ENCODE data around the gene ELK4. TPM values are rescaled to one million over a fixed set of nuclear protein-coding genes. Genes with fewer than 3 reads are reported as not detected.
A peak's percentile ranks its signal among the peaks of the same experiment; 100 is the strongest.

Gene ELK4
- total RNA-seq, 1 experiment from 2014 or later, result 122 TPM

DNA sequence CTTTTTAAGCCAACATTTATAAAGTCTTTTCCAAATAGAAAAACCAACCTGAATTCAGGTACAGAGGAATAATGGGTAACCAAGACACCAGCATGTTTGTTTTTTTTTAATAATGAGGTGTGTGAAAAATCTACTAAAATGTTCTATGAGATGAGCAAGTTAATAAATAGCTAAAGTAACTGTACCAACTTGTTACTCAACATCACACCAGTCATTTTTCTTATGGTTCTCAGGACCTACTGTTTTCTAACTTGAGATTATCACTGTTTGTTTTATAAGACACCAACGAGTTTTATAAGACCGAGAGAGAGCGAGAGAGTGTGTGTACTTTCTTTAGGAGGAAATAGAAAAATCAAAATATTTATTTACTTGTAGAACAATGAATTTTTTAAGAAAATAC is 12.4 kb downstream of the ELK4 start:
- Mint-ChIP-seq H3K4me1 (ENCODE audit: low read depth, unreplicated experiment) (peaks cover 53% of the 10 kb centered on the region), H3K9me3 (ENCODE audit: low read depth, unreplicated experiment) (peaks cover 3% of the 10 kb centered on the region), H3K4me3 (ENCODE audit: low read depth, unreplicated experiment) (peak overlapping the region; percentile 24), H3K36me3 (ENCODE audit: insufficient read depth, unreplicated experiment) (peaks cover 79% of the 10 kb centered on the region), H3K27me3 (ENCODE audit: unreplicated experiment) (no peaks in the 10 kb centered on the region), H3K27ac (ENCODE audit: unreplicated experiment) (peak overlapping the region; percentile 86)
- TF ChIP-seq CTCF (IDR thresholded peaks at IDR 0.05; ENCODE audit: unreplicated experiment), result no peak
- no TSS peak for BruUV-seq (replicated peaks)
- DNase-seq, result no peak
- CTCF ChIA-PET, result interaction anchor here (0.8 to 1.4 kb wide), 4 partner anchors 9 to 28 kb away, joined by 3 to 8 read pairs (median 4); no protein-coding TSS in a partner anchor
- intact Hi-C loops (cut with micrococcal nuclease; ENCODE audit: unreplicated experiment), result loop anchor here (1.0 kb wide), 1 partner anchor 11 kb away; no protein-coding TSS in a partner anchor

- Mint-ChIP-seq H3K27me3 (ENCODE audit: unreplicated experiment) (no peaks in the 10 kb centered on the region), H3K4me1 (ENCODE audit: low read depth, unreplicated experiment) (peaks cover 73% of the 10 kb centered on the region), H3K4me3 (ENCODE audit: low read depth, unreplicated experiment) (peak overlapping the region; percentile 45), H3K27ac (ENCODE audit: unreplicated experiment) (peak overlapping the region; percentile 91), H3K36me3 (ENCODE audit: insufficient read depth, unreplicated experiment) (peaks cover 82% of the 10 kb centered on the region), H3K9me3 (ENCODE audit: low read depth, unreplicated experiment) (peaks cover 3% of the 10 kb centered on the region)
- no TSS peak for BruUV-seq (replicated peaks)
- CTCF ChIA-PET, result interaction anchor here (1.2 kb wide), 1 partner anchor 16 kb away, joined by 4 read pairs; no protein-coding TSS in a partner anchor
- intact Hi-C loops (cut with micrococcal nuclease; ENCODE audit: unreplicated experiment), result loop anchor here (2.0 kb wide), 1 partner anchor 16 kb away; no protein-coding TSS in a partner anchor
- no peak for TF ChIP-seq CTCF (IDR thresholded peaks at IDR 0.05; ENCODE audit: unreplicated experiment)
- peak; percentile 72 for DNase-seq
Measured at GRCh38 chr1:205616563-205617293, 15.1 kb downstream of the ELK4 start.

- Mint-ChIP-seq H3K36me3 (ENCODE audit: insufficient read depth, unreplicated experiment) (peaks cover 80% of the 10 kb centered on the region), H3K27me3 (ENCODE audit: unreplicated experiment) (no peaks in the 10 kb centered on the region), H3K4me1 (ENCODE audit: low read depth, unreplicated experiment) (peaks cover 81% of the 10 kb centered on the region), H3K4me3 (ENCODE audit: low read depth, unreplicated experiment) (peak overlapping the region; percentile 45), H3K27ac (ENCODE audit: unreplicated experiment) (peak overlapping the region; percentile 91), H3K9me3 (ENCODE audit: low read depth, unreplicated experiment) (peaks cover 3% of the 10 kb centered on the region)
- no TSS peak for BruUV-seq (replicated peaks)
- no peak for TF ChIP-seq CTCF (IDR thresholded peaks at IDR 0.05; ENCODE audit: unreplicated experiment)
- intact Hi-C loops (cut with micrococcal nuclease; ENCODE audit: unreplicated experiment), result loop anchor here (2.0 kb wide), 1 partner anchor 15 kb away; no protein-coding TSS in a partner anchor
- CTCF ChIA-PET, result interaction anchor here (0.7 to 1.2 kb wide), 2 partner anchors 15 to 16 kb away, joined by 3 to 4 read pairs; partner anchors contain the start of gene ELK4
- DNase-seq, result no peak
Measured at GRCh38 chr1:205615789-205616188, 16.0 kb downstream of the ELK4 start.

GRCh38 chr1:205613854-205614412 is 17.9 kb downstream of the ELK4 start:
- no peaks in the 10 kb centered on the region for H3K9me3 Mint-ChIP-seq (ENCODE audit: low read depth, unreplicated experiment)
- H3K36me3 Mint-ChIP-seq (ENCODE audit: insufficient read depth, unreplicated experiment), result peaks cover 75% of the 10 kb centered on the region
- peak overlapping the region; percentile 52 for H3K27ac Mint-ChIP-seq (ENCODE audit: unreplicated experiment)
- TF ChIP-seq CTCF (IDR thresholded peaks at IDR 0.05; ENCODE audit: unreplicated experiment), result no peak
- no peak for DNase-seq
- no TSS peak for BruUV-seq (replicated peaks)
- CTCF ChIA-PET, result interaction anchor here (1.5 to 2.7 kb wide), 2 partner anchors 12 to 23 kb away, joined by 5 to 7 read pairs; no protein-coding TSS in a partner anchor
- intact Hi-C loops (cut with micrococcal nuclease; ENCODE audit: unreplicated experiment), result no loop called here
- H3K27me3 Mint-ChIP-seq (ENCODE audit: unreplicated experiment), result no peaks in the 10 kb centered on the region
- H3K4me3 Mint-ChIP-seq (ENCODE audit: low read depth, unreplicated experiment), result no peak overlapping the region
- peaks cover 80% of the 10 kb centered on the region for H3K4me1 Mint-ChIP-seq (ENCODE audit: low read depth, unreplicated experiment)
